GM21576 (cell line): Measurements from ENCODE around the gene RIC8B.

Source experiments
- ATAC-seq: cut with Tn5 transposase; IDR thresholded peaks from one replicate; pipeline ENCODE4 v1.9.1; 2021; ENCODE audit warnings: mild to moderate bottlenecking, moderate library complexity; ENCODE audit not compliant: unreplicated experiment

RIC8B gene

DNA sequence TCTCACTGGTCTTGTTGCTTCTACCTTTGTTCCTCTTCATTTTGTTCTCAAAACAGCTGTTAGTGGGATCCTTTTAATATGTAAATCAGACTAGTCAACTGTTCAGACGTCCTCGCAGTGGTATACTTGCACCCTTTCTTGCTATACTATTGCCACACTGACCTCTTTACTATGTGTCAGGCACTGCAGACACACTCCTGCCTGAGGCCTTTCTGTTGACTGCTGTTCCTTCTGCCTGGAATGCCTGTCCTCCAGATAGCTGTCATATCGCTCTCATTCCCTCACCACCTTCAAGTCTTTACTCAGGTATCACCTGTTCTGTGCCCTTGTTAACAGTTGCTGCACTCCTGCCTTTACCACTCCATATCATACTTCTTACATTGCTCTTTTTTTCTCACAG is 91.2 kb downstream of the RIC8B start:
- ATAC-seq = no peak

- ATAC-seq = no peak
These were observed 92.1 kb downstream of the RIC8B start for GRCh38 chr12:106866426-106867080.

- no peak for ATAC-seq
These were observed 93.2 kb downstream of the RIC8B start for GRCh38 chr12:106867651-106868050.

- ATAC-seq = no peak
These were observed 94.7 kb downstream of the RIC8B start for GRCh38 chr12:106868982-106869700.

DNA sequence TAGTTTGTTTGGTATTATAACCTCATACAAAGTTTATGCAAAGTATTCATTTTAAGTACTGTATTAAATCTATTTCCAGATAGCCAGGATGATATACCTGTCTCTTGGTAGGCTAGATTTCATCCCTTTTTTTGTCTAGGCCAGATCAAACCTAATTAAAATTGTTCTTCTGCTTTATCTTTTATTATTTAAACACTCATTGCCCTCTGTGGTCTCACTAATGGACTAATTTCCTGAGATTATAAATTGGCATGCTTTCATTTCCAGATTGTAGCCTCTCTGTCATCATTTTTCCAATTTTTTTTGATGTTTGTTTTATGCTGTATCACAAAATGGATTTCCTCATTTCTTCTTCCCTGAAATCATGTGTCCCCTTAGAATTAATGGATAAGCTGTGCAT is 95.6 kb downstream of the RIC8B start:
- ATAC-seq = no peak

- ATAC-seq = no peak
These were observed 97.0 kb downstream of the RIC8B start for GRCh38 chr12:106871477-106871876.

GRCh38 chr12:106873983-106874382 is 99.5 kb downstream of the RIC8B start:
- no peak for ATAC-seq

DNA sequence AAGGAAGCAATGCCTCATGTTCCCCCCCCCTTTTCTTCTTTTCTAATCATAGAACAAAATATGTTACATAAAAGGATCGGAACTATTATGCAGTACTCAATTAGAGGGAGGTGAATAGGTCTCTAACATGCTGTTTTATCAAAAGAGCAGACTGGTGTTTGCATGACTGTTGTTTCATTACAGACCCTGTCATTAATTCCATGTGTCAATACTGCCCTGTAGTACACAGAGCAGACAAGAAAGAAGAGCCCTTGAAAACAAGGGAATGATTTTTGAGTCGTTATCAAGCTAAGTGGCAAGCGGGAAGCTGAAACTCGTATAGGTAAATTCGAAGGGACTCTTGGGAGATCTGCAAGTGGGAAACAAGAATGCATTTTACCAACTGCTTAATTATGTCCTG is 104.3 kb downstream of the RIC8B start:
- ATAC-seq = no peak

- ATAC-seq = no peak
These were observed 105.1 kb downstream of the RIC8B start for GRCh38 chr12:106879612-106880011.

DNA sequence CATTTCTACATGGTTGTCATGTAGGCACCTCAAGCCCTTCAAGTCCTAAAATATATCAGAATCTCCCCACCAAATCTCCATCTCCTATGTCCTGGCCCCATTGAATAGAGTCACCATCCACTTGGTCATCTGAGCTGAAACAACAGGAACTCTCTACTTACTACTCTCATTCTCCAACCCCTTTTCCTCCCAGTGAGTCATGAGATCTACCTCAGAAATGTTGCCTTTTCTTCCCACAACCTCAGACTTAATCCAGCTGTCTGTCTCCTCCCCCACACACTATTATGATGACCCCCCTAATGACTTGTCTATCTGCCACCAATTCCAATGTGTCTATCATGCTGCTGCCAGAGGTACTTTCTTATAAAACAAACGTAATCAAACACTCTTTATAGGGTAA is 108.9 kb downstream of the RIC8B start:
- ATAC-seq = no peak

DNA sequence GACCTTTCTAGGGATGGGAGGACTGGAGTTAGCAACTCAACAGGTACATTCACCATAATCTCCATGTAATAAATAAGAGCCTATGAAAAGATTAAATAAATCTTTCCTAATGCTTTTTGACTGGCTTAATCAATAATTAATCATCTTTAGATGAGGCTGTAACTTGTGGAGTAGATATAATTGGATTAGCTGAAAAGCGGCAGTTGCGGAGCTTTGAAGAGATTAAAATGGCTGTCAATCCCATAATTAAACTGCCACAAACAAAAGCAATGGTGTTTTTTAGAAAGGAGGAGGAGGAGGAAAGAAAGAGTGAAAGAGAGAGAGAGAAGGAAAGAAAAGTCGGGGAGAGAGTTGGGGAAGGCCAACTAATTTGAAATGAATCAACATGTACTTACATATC is 110.5 kb downstream of the RIC8B start:
- ATAC-seq = no peak

DNA sequence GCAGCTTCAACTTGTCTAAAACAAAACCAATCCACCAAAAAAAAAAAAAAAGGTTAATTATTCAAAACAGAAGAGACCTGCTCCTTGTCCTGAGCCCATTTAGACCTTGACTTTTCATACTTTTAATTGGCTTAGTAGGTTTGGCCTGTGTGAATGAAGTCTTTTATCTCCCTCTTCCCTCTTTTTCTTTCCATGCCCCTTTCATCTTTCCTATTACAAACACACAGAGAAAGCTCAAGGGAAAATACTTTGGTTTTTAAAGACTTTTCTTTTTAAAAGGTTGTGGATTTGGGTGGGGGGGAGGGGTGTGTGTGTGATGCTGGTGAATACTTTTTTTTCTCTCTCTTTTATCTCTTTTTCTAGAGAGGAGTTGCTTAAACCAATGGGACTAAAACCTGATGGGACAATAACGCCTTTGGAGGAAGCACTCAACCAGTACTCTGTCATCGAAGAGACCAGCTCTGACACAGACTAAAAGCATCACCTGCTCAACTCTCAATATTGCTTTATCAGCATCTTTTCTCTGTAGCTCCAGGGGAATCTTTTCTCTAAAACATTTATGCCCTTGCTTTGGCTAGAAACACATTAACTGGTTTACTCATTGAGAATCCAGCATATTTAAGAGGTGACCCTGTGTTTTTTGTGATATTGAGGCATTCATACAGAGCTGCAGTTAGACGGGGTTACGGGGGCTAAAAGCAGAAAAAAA is 111.2 kb downstream of the RIC8B start:
- no peak for ATAC-seq

- ATAC-seq = no peak
These were observed 112.5 kb downstream of the RIC8B start for GRCh38 chr12:106886932-106887331.

DNA sequence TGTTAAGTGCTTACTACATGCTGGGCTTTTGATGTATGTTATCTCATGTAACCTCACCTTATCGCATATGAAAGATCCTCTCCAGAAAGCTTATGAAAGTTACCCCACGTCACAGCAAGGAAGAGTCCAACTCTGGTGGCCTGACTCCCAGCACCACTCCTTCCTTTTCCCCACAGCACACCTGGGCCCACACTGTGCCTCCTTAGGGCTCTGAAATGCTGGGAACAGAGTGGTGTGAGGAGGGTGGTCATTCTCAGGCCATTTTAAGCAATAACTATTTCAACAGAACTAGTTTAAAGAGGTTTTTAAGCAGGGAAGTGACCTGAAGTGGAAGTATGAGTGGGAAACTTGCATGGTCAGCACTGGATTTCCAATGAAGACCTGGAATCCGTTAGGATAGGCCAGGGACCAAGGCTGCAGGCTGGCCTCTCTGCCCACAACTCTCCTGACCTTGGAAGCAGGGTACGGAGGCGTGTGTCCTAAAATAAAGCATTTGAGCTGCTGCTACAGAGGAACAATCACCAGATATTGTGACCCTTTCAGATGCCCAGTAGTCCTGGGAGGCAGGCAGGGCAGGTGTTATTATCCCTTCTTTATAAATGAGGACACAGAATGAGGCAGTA is 114.0 kb downstream of the RIC8B start:
- ATAC-seq = no peak

GRCh38 chr12:106889326-106889725 is 114.8 kb downstream of the RIC8B start:
- no peak for ATAC-seq

- no peak for ATAC-seq
These were observed 115.6 kb downstream of the RIC8B start for GRCh38 chr12:106889950-106890626.

GRCh38 chr12:106892075-106892474 is 117.6 kb downstream of the RIC8B start:
- ATAC-seq = no peak

DNA sequence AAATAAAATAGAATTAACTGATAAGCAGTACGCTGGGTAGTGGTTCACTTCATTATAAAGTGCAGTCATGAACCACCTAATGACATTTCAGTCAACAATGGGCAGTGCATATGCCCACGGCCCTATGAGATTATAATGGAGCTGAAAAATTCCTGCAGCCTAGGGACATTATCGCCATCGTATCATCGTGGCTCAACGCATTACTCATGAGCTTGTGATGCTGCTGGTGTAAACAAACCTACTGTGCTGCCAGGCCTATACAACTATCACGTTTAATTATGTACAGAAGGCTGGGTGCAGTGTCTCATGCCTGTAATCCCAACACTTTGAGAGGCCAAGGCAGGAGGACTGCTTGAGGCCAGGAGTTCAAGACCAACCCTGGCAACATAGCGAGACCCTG is 119.0 kb downstream of the RIC8B start:
- no peak for ATAC-seq

- no peak for ATAC-seq
These were observed 120.3 kb downstream of the RIC8B start for GRCh38 chr12:106894774-106895173.

GRCh38 chr12:106896603-106897002 is 122.1 kb downstream of the RIC8B start:
- ATAC-seq = no peak

GRCh38 chr12:106897082-106897481 is 122.6 kb downstream of the RIC8B start:
- no peak for ATAC-seq
